HG02763 (cell line): ENCODE data around the gene METTL16.

ENCODE experiments used
- ATAC-seq: cut with Tn5 transposase; IDR thresholded peaks from one replicate; pipeline ENCODE4 v1.9.1; 2021; ENCODE audit warnings: mild to moderate bottlenecking, moderate library complexity; ENCODE audit not compliant: unreplicated experiment

Gene METTL16

DNA sequence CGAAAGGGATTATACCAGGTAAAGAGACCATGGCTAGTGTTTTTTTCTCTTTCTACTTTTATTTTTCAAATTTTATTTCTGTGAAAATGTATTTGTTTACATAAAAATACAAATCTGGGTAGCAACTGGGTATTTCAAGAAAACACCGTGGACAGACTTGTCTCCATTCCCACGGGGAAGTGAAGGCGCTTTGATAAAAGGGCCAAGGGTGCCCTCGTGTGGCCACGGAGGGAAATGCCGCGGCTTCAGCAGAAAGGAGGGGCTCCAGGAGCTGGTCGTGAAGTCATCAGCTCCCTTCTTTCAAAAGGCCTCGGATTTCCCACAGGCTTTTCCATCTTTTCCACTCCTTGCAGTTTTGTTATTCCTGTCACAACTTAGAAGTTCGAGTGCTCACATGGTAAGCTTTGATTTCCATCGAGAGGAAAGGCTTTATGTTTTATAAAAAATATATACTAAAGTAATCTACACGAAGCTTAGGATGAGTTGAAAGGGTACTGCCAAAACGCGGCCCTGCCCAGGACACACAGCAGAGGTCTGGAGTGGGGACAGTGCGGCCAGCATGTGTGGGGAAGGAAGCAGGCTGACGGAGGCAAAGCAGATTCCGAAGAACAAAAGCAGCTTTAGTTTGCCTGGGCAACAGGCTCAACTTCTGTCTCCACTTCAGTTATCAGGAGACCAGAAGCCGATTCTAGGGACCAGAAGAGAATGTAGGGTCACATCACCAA, 95.5 kb downstream of the METTL16 start:
- ATAC-seq, result no peak

GRCh38 chr17:2415081-2415480, 96.6 kb downstream of the METTL16 start:
- no peak for ATAC-seq

GRCh38 chr17:2414446-2415064, 97.1 kb downstream of the METTL16 start:
- no peak for ATAC-seq

DNA sequence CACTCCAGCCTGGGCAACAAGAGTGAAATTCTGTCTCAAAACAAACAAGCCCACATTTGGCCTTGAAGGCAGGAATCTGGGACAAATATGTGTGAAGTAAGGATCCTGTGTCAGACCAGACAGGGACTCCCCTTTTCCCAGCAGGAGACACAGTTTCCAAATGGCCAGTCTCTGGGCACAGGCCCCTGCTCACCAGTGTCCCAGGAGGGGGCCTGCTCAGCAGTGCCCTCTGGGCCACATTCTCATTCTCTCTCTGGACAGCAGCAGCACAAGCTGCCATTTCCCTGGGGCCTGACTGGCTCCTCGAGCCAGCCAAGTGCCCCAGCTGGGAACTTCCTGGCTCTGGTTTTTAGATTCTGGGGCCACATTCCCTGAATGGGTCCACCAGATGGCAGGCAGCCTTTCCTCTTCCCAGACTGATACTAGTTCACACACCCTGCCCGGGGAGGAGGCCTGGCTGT, 99.1 kb downstream of the METTL16 start:
- ATAC-seq, result no peak

GRCh38 chr17:2410951-2411350, 100.7 kb downstream of the METTL16 start:
- no peak for ATAC-seq

DNA sequence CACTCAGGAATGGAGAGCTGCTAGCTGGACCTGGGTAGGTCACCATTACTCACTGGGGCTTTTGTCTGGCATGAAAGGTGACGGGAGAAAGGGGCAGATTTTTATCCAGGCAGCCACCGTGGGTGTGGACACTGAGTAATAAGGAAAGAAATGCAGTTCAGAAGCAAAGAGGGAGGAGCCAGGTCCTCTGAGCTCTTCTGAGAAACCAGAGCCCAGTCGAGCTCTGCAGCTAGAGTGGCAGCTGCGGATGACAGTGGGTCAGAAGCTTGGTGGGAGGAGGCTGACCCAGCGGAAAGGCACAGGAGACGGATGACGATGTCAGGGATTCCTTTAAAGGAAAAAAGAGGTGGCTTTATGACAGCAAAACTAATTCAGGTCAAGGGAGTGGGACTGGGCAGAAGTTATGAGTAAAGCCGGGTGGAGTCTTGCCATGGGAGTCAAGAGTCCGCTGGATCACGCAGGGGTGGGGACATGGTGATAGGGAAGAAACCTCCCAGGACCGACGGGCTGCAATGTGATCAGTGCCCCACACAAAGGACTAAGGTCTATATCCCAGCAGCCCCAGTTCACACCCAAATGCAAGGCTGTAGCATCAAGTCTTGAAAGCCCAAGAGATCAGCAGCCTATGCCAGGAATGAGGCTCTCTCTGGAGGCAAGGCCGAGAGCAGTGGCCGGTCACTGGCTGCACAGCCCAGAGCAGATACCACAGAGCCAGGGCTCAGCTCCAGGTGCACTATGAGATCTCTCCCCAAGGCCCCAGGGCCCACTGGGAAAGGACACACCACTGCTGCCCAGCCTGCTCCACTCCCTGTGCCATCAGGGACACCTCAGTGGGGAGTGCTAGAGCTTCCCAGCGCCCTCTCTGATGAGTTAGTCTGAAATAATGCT, 104.5 kb downstream of the METTL16 start:
- no peak for ATAC-seq

GRCh38 chr17:2406271-2406902, 105.3 kb downstream of the METTL16 start:
- no peak for ATAC-seq

- ATAC-seq, result no peak
These were observed 106.3 kb downstream of the METTL16 start for GRCh38 chr17:2405247-2405926.

GRCh38 chr17:2403044-2403443, 108.6 kb downstream of the METTL16 start:
- no peak for ATAC-seq

DNA sequence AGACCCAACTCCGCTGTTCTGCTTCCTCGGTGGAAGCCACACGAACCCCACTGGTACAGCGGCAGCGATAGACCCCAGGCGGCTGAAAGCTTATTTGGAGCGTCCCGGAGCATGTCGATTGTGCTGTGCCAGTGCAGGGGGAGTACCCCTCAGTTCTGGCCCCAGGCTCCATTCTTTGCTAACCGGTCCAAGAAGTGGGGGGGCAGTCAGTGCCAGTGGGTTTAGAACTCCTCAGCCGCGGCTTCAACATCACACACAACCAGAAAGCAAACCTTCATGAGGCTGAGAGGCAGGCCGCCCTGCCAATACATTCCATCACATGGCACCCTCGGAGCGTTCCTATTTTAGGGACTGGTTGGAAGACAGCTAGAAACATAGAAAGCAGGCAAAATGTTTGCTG, 109.1 kb downstream of the METTL16 start:
- ATAC-seq, result no peak

- ATAC-seq, result peak; percentile 50
These were observed 110.1 kb downstream of the METTL16 start for GRCh38 chr17:2401426-2402221.

GRCh38 chr17:2400877-2401425, 110.7 kb downstream of the METTL16 start, which contains the start of gene MNT:
Gene MNT, minus strand, starts transcription at chr17:2401060. Its CDS starts 348 bp downstream, at chr17:2400712.
- peak; percentile 39 for ATAC-seq

DNA sequence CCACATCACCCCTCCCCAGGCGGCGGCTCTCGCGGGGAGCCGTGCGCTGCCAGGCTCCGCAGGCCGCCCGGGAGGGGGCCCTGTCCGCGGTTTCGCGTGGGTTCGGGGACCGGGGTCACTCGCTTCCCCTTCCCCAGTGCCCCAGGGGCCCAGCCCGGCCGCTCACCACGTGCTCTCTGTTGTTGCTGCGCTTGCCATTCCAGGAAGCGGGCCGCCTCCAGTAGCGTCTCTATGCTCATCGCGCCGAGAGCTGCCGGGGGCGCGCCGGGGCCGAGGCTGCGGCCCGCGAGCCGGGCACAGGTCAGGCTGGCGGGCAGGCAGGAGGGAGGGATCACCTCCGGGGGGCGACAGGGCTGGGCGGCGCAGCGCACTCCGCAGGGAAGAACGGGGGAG, 111.2 kb downstream of the METTL16 start:
- no peak for ATAC-seq

DNA sequence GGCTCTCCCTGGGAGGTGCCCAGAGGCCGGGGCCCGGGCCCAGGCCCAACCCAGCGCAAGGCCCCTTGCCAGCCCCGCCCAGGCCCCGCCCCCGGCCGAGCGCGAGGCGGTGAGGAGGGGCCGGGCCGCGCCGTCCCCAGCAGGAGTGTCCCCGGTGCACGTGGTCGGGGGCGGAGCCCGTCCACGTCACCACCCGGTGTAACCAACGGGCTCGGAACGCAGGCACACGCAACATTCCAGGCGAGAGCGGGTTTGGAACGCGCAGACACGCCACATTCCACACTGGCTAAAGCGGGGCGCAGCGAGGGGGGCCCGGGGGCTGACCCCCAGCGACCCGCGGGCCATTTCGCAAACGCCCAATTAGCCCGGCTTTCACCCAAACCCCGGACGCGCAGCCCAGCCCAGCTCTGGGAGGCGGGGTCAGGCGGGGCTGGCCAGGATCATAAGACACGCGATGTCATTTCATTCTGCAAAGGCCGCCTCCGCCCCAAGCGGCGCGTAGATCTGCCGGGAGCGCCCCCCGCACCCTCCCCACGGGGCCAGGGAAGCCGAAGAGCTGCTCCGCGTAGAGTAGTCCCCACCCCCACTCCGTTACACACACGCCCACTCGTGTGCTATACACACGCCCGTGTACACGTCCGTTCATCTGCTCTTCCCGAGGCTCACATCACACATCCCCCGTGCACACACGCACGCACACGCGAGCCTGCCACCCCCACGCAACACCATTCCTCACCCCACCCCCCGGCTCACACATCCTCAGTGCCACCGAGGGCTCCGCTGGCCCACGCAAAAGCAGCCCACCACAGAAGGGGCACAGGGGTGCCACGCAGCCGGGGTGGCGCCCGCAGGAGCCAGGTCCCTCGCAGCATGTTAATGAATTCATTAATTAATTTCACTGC, 111.9 kb downstream of the METTL16 start:
- peak; percentile 35 for ATAC-seq

DNA sequence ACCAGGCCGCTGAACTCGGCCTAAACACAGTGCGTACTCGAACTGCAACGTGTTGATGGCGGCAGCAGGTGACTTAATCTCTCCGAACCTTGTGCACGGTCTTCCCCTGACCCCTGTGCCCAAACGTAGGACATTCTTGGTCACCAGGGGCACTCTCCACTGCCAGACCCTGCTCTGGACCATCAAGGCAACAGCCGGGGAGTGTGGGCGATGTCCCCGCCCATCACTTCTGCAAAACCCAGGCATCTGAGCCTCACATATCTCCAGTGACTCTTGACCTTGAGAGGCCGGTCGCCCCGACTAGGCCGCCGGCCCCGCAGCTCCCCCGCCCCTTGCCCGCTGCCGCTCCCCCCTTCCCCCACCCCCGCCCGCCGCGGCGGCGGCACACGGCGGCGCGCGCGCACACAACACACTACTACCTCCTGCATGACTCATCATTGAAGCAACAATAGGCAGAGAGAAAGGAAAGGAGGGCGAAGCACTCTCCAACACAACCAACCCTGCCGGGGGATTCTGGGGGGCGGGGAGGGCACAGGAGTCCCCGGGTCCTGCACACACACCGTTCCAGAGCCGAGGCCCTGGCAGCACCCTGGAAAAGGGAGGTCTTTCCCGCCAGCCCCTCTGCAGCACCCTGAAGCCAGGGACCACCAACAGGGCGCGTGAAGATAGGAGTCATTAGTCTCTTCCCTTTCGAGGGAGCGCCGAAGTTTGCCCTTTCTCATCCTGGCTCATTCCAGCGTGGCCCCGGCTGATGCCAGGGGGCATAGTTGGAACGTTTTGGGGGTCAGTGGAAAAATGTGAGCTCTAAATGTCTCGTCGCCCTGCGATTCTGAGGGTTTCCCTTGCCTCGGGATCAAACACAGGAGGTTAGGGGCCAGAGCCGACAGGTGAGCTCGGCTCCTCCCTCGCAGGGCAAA, 112.8 kb downstream of the METTL16 start:
- no peak for ATAC-seq

- ATAC-seq, result no peak
These were observed 113.5 kb downstream of the METTL16 start for GRCh38 chr17:2398182-2398581.
